Smooth muscle cell (in vitro differentiated cells): ENCODE measurements around the gene YAE1. TPM values are rescaled to one million over a fixed set of nuclear protein-coding genes. Genes with fewer than 3 reads are reported as not detected.
"Not testable (repeated sequence)": the region's sequence is repeated elsewhere in the genome, so short reads cannot be mapped to it uniquely, and the experiment has no call there.

Source experiments
- DNase-seq: peaks from one replicate; lab custom pipeline; 2025; ENCODE audit not compliant: unreplicated experiment; lab: John Stamatoyannopoulos, UW
- H2AFZ ChIP-seq: fragments of 200-600 bp; sonication (generic); 2 replicates; pipeline ENCODE4 v1.6.0; 2016; ENCODE audit warnings: antibody characterized with exemption, low read depth, mild to moderate bottlenecking
- H3F3A ChIP-seq: fragments of 200-600 bp; sonication (generic); 2 replicates; pipeline ENCODE4 v1.6.0; 2017; ENCODE audit warnings: antibody characterized with exemption, low read depth
- H3K27ac ChIP-seq: fragments of 200-600 bp; sonication (generic); 2 replicates; pipeline ENCODE4 v1.5.1; 2016; ENCODE audit warnings: low read depth, mild to moderate bottlenecking
- H3K27me3 ChIP-seq: fragments of 200-600 bp; sonication (generic); 2 replicates; pipeline ENCODE4 v1.6.1; 2016; ENCODE audit warnings: low read depth, mild to moderate bottlenecking
- H3K36me3 ChIP-seq: fragments of 200-600 bp; sonication (generic); 2 replicates; pipeline ENCODE4 v1.5.1; 2016; ENCODE audit warnings: low read depth
- H3K4me1 ChIP-seq: fragments of 200-600 bp; sonication (generic); 2 replicates; pipeline ENCODE4 v1.5.1; 2016; ENCODE audit warnings: low read depth
- H3K4me2 ChIP-seq: fragments of 200-600 bp; sonication (generic); 2 replicates; pipeline ENCODE4 v1.6.0; 2016; ENCODE audit warnings: mild to moderate bottlenecking
- H3K4me3 ChIP-seq: fragments of 200-600 bp; sonication (generic); 2 replicates; pipeline ENCODE4 v1.5.1; 2016; ENCODE audit warnings: mild to moderate bottlenecking
- H3K79me2 ChIP-seq: fragments of 200-600 bp; sonication (generic); 2 replicates; pipeline ENCODE4 v1.6.0; 2016; ENCODE audit warnings: low read depth, mild to moderate bottlenecking
- H3K9ac ChIP-seq: fragments of 200-600 bp; sonication (generic); 2 replicates; pipeline ENCODE4 v1.6.0; 2016; ENCODE audit warnings: low read depth
- H3K9me3 ChIP-seq: fragments of 200-600 bp; sonication (generic); replicated peaks from 2 replicates; pipeline ENCODE4 v1.5.1; 2016; ENCODE audit warnings: low read depth
- H4K20me1 ChIP-seq: fragments of 200-600 bp; sonication (generic); 2 replicates; pipeline ENCODE4 v1.6.0; 2016; ENCODE audit warnings: low read depth
- CTCF ChIP-seq: fragments of 200-600 bp; sonication (generic); IDR thresholded peaks from 2 replicates; pipeline ENCODE4 v1.5.1; 2017; ENCODE audit warnings: borderline replicate concordance, mild to moderate bottlenecking, antibody characterized with exemption; ENCODE audit not compliant: insufficient read depth, poor library complexity, severe bottlenecking
- WGBS: methylation state at CpG from one replicate; pipeline ENCODE4 v1.1.7; 2016; ENCODE audit warnings: low lambda C conversion rate; 5-methylcytosine and 5-hydroxymethylcytosine counted together
- polyA plus RNA-seq: library from polyadenylated mRNA; unstranded; fragments of >200 nt; fragmentation: Nextera tagmentation; extraction: Ambion mirVana; gene quantifications from 2 replicates; pipeline ENCODE4 v1.2.1, GENCODE V29; 2016
- total RNA-seq: library from RNA; depleted of rRNA; stranded (reverse); fragments of >200 nt; gene quantifications from 2 replicates; pipeline ENCODE4 v1.2.3, GENCODE V29; 2014

YAE1 gene
- total and polyA plus RNA-seq, 2 experiments from 2014 or later, result 28.3 to 32.5 TPM

DNA sequence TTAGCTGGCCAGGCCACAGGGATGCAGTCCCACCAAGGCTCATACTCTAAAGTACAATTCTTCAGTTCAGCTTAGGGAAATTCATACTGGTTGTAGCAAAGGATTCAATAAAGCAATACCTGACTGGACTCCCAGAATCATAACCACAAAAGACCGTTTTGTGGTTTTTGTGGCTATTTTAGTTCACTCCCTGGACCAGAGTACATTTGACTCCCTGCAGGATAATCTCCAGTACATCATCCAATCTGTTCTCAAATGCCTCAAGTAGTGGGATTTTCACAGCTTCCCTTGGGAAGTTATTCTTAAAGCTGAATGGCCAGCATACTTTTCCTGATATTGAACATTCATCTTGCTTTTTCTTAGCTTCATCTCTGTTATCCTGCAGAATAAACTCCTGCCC lies 29.3 kb upstream of the YAE1 start:
- no peak for DNase-seq
- no peaks in the 10 kb centered on the region for H3K9me3 ChIP-seq

DNA sequence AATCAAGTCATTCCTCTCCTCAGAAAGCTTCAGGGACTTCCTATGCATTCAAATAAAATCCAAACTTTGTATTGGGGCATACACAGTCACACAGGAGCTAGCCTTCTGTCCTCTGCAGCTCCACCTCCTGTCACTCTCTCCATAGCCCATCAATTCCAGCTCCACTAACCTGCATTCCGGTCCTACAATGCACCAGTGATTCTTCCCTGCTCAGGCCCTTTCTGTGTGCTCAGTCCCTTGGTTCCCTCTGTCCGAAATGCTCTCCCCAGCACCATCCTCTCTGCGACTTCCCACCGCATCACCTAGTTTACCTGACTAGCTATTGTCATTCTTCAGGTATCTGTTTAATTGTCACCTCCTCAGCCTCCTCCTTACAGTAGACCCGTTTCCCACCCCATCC lies 26.4 kb upstream of the YAE1 start:
- 82% methylated on average over 5 of the region's 5 CpGs for WGBS

More for the DNA sequence above, 29.3 kb upstream of the YAE1 start:
- H3K9ac ChIP-seq, result no peak overlapping the region
- H4K20me1 ChIP-seq, result no peaks in the 10 kb centered on the region
- H3K79me2 ChIP-seq, result no peaks in the 10 kb centered on the region
- no peaks in the 10 kb centered on the region for H3K27me3 ChIP-seq
- 76% methylated on average over 1 of the region's 1 CpG for WGBS
- TF ChIP-seq CTCF, result no peak
- no peak overlapping the region for H3K4me3 ChIP-seq
- H3K4me2 ChIP-seq, result no peak overlapping the region
- no peaks in the 10 kb centered on the region for H3F3A ChIP-seq
- no peak overlapping the region for H3K27ac ChIP-seq
- H3K4me1 ChIP-seq, result no peaks in the 10 kb centered on the region
- H2AFZ ChIP-seq, result no peak overlapping the region
- no peaks in the 10 kb centered on the region for H3K36me3 ChIP-seq

GRCh38 chr7:39540320-39540719 lies 25.9 kb upstream of the YAE1 start:
- no peak overlapping the region for H3K27ac ChIP-seq
- no peaks in the 10 kb centered on the region for H3K27me3 ChIP-seq
- no peak for DNase-seq
- H3K79me2 ChIP-seq, result no peaks in the 10 kb centered on the region
- no peak overlapping the region for H2AFZ ChIP-seq
- no peak overlapping the region for H3K4me2 ChIP-seq
- no peak overlapping the region for H3K9ac ChIP-seq
- no peaks in the 10 kb centered on the region for H3K36me3 ChIP-seq
- no peaks in the 10 kb centered on the region for H3F3A ChIP-seq
- TF ChIP-seq CTCF, result no peak
- no peaks in the 10 kb centered on the region for H4K20me1 ChIP-seq
- H3K4me3 ChIP-seq, result no peak overlapping the region
- H3K9me3 ChIP-seq, result no peaks in the 10 kb centered on the region
- H3K4me1 ChIP-seq, result no peaks in the 10 kb centered on the region
- WGBS, result 90% methylated on average over 7 of the region's 7 CpGs

More for the DNA sequence above, 26.4 kb upstream of the YAE1 start:
- Histone ChIP-seq H3K9ac (no peak overlapping the region), H3K9me3 (no peaks in the 10 kb centered on the region), H3K79me2 (no peaks in the 10 kb centered on the region), H3K27ac (no peak overlapping the region), H3K4me1 (no peaks in the 10 kb centered on the region), H3K4me2 (no peak overlapping the region), H3K27me3 (no peaks in the 10 kb centered on the region), H3F3A (no peaks in the 10 kb centered on the region), H2AFZ (no peak overlapping the region), H4K20me1 (no peaks in the 10 kb centered on the region), H3K36me3 (no peaks in the 10 kb centered on the region), H3K4me3 (no peak overlapping the region)
- no peak for TF ChIP-seq CTCF
- no peak for DNase-seq

GRCh38 chr7:39541511-39541910 lies 24.7 kb upstream of the YAE1 start:
- H3K9ac ChIP-seq, result no peak overlapping the region
- no peaks in the 10 kb centered on the region for H3K36me3 ChIP-seq
- H3K27ac ChIP-seq, result no peak overlapping the region
- no peaks in the 10 kb centered on the region for H4K20me1 ChIP-seq
- no peak for TF ChIP-seq CTCF
- no peaks in the 10 kb centered on the region for H3K4me1 ChIP-seq
- H3K79me2 ChIP-seq, result no peaks in the 10 kb centered on the region
- DNase-seq, result no peak
- WGBS, result 83% methylated on average over 3 of the region's 3 CpGs
- H3K4me2 ChIP-seq, result no peak overlapping the region
- H3K9me3 ChIP-seq, result no peaks in the 10 kb centered on the region
- H3K27me3 ChIP-seq, result no peaks in the 10 kb centered on the region
- no peak overlapping the region for H3K4me3 ChIP-seq
- no peaks in the 10 kb centered on the region for H3F3A ChIP-seq
- no peak overlapping the region for H2AFZ ChIP-seq

DNA sequence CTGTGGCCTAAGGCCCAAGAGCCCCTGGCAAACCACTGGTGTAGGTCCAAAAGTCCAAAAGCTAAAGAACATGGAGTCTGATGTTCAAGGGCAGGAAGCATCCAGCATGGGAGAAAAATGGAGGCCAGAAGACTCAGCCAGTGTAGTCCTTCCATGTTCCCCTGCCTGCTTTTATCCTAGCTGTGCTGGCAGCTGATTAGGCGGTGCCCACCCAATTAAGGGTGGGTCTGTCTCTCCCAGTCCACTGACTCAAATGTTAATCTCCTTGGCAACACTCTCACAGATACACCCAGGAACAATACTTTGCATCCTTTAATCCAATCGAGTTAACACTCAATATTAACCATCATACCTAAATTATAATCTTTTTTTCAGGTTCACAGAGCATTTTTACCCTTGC lies 21.4 kb upstream of the YAE1 start:
- H3K4me1 ChIP-seq, H3K27me3 ChIP-seq, H3K27ac ChIP-seq, H4K20me1 ChIP-seq, H3K4me3 ChIP-seq, H3F3A ChIP-seq, H3K36me3 ChIP-seq, DNase-seq, H3K9ac ChIP-seq, H2AFZ ChIP-seq, H3K79me2 ChIP-seq, H3K9me3 ChIP-seq, H3K4me2 ChIP-seq: not testable (repeated sequence)
- WGBS, result 90% methylated on average over 2 of the region's 2 CpGs
